H1 (cell line): Measurements from ENCODE around the gene IL16. TPM values are rescaled to one million over a fixed set of nuclear protein-coding genes. Genes with fewer than 3 reads are reported as not detected.

ENCODE experiments used
- CTCF ChIA-PET: fragments of 300-600 bp; sonication (Branson Sonifier 250); formaldehyde crosslinking; loops from one replicate; lab custom pipeline; 2021; ENCODE audit not compliant: partially characterized antibody; lab: Charles Lee
- POLR2A ChIA-PET: fragments of 300-600 bp; sonication (Branson Sonifier 250); formaldehyde crosslinking; loops from one replicate; lab custom pipeline; 2021; ENCODE audit warnings: inconsistent platforms; ENCODE audit not compliant: partially characterized antibody; lab: Charles Lee
- DNase-seq, 2 experiments: peaks; one replicate each; pipeline versions ENCODE4 v3.0.0 to v3.0.0-alpha.2; 2010 to 2022; ENCODE audit warnings: low spot score in 2 of 2, low read depth in 1 of 2, mixed read lengths in 1 of 2
- FAIRE-seq: peaks from 2 replicates; lab custom pipeline; 2011; peaks lifted over from hg19 to GRCh38; lab: Jason Lieb, UNC
- H2AFZ ChIP-seq: 2 replicates; pipeline ENCODE4 v1.8.1; 2012; ENCODE audit warnings: low read length, inconsistent platforms
- H2AK5ac ChIP-seq: 2 replicates; pipeline ENCODE4 v1.6.1; 2013; ENCODE audit warnings: low read depth, low read length
- H2BK120ac ChIP-seq: replicated peaks from 2 replicates; pipeline ENCODE3; 2013; ENCODE audit warnings: low read depth, low read length, inconsistent platforms
- H2BK12ac ChIP-seq: 2 replicates; pipeline ENCODE4 v1.6.1; 2013; ENCODE audit warnings: low read depth, low read length
- H2BK15ac ChIP-seq: 2 replicates; pipeline ENCODE4 v1.6.1; 2013; ENCODE audit warnings: low read length
- H2BK20ac ChIP-seq: 2 replicates; pipeline ENCODE4 v1.6.1; 2013; ENCODE audit warnings: low read length
- H2BK5ac ChIP-seq: 2 replicates; pipeline ENCODE4 v1.6.1; 2013; ENCODE audit warnings: low read depth, low read length
- H3K14ac ChIP-seq: 2 replicates; pipeline ENCODE4 v1.6.1; 2013; ENCODE audit warnings: inconsistent platforms; ENCODE audit not compliant: insufficient read length
- H3K18ac ChIP-seq: 2 replicates; pipeline ENCODE4 v1.6.1; 2013; ENCODE audit warnings: low read length; ENCODE audit errors: extremely low read depth
- H3K23ac ChIP-seq: 2 replicates; pipeline ENCODE4 v1.6.1; 2013; ENCODE audit warnings: inconsistent platforms; ENCODE audit not compliant: insufficient read length
- H3K23me2 ChIP-seq: 2 replicates; pipeline ENCODE4 v1.6.1; 2013; ENCODE audit warnings: low read depth, low read length
- H3K27ac ChIP-seq: 2 replicates; pipeline ENCODE4 v1.6.1; 2011; ENCODE audit warnings: low read depth, low read length, inconsistent platforms
- H3K27me3 ChIP-seq, 4 experiments: replicated peaks in 1 of 4; 1 replicate in 1 of 4; 2 replicates in 3 of 4; pipeline versions ENCODE4 v1.6.1 to v1.8.1; 2011 to 2013; ENCODE audit warnings: low read length in 3 of 4, mild to moderate bottlenecking in 3 of 4, inconsistent platforms in 2 of 4, mixed read lengths in 2 of 4, moderate library complexity in 1 of 4; ENCODE audit not compliant: control insufficient read depth in 3 of 4, insufficient read depth in 3 of 4; ENCODE audit errors: extremely low read depth in 1 of 4
- H3K36me3 ChIP-seq, 4 experiments: 2 replicates each; pipeline versions ENCODE4 v1.6.1 to v1.8.1; 2011 to 2013; ENCODE audit warnings: mild to moderate bottlenecking in 4 of 4, low read length in 3 of 4, moderate library complexity in 2 of 4, control low read depth in 1 of 4, inconsistent platforms in 1 of 4; ENCODE audit not compliant: insufficient read depth in 4 of 4, control insufficient read depth in 2 of 4
- H3K4ac ChIP-seq: replicated peaks from 2 replicates; pipeline ENCODE3; 2013; ENCODE audit warnings: low read length, low read depth, mixed read lengths, inconsistent platforms; ENCODE audit not compliant: insufficient read length
- H3K4me1 ChIP-seq, 4 experiments: replicated peaks in 1 of 4; 1 replicate in 1 of 4; 2 replicates in 3 of 4; pipeline versions ENCODE4 v1.6.1 to v1.8.1; 2011 to 2013; ENCODE audit warnings: low read length in 3 of 4, inconsistent platforms in 2 of 4, mixed read lengths in 1 of 4; ENCODE audit not compliant: insufficient read depth in 4 of 4, control insufficient read depth in 3 of 4
- H3K4me2 ChIP-seq, 2 experiments: 2 replicates each; pipeline versions ENCODE4 v1.6.1 to v1.8.1; 2011 to 2013; ENCODE audit warnings: low read depth in 2 of 2, low read length in 2 of 2, control low read depth in 1 of 2, inconsistent platforms in 1 of 2, mild to moderate bottlenecking in 1 of 2; ENCODE audit not compliant: insufficient read depth in 1 of 2
- H3K4me3 ChIP-seq, 4 experiments: fragments of 200-600, 300-600 bp in 1 of 4; sonication (generic), shearing (Covaris generic), sonication (Bioruptor Twin) in 1 of 4; 2 replicates each; pipeline versions ENCODE4 v1.5.1 to v1.8.1; 2011 to 2016; ENCODE audit warnings: low read length in 4 of 4, low read depth in 3 of 4, control low read depth in 2 of 4, inconsistent platforms in 2 of 4, mild to moderate bottlenecking in 2 of 4, mixed read lengths in 1 of 4, moderate library complexity in 1 of 4; ENCODE audit not compliant: insufficient read depth in 2 of 4; ENCODE audit errors: extremely low read depth in 1 of 4
- H3K56ac ChIP-seq: replicated peaks from 2 replicates; pipeline ENCODE3; 2013; ENCODE audit warnings: low read depth, mild to moderate bottlenecking, mixed read lengths, low read length, inconsistent platforms; ENCODE audit not compliant: insufficient read length
- H3K79me1 ChIP-seq: 2 replicates; pipeline ENCODE4 v1.6.1; 2013; ENCODE audit warnings: low read depth, low read length, control low read depth
- H3K79me2 ChIP-seq, 2 experiments: 2 replicates each; pipeline versions ENCODE4 v1.6.1 to v1.8.1; 2012 to 2013; ENCODE audit warnings: low read length in 2 of 2, mild to moderate bottlenecking in 2 of 2, inconsistent platforms in 1 of 2; ENCODE audit not compliant: insufficient read depth in 2 of 2, control insufficient read depth in 1 of 2
- H3K9ac ChIP-seq, 4 experiments: replicated peaks in 1 of 4; 1 replicate in 1 of 4; 2 replicates in 3 of 4; pipeline versions ENCODE4 v1.6.1 to v1.8.1; 2011 to 2013; ENCODE audit warnings: low read depth in 3 of 4, low read length in 3 of 4, control low read depth in 2 of 4, mild to moderate bottlenecking in 2 of 4, moderate library complexity in 2 of 4, inconsistent platforms in 1 of 4; ENCODE audit errors: extremely low read depth in 1 of 4
- H3K9me3 ChIP-seq, 2 experiments: 2 replicates each; pipeline versions ENCODE4 v1.6.1 to v1.8.1; 2012 to 2013; ENCODE audit warnings: mild to moderate bottlenecking in 2 of 2, moderate library complexity in 2 of 2, control low read depth in 1 of 2, inconsistent platforms in 1 of 2, low read depth in 1 of 2, low read length in 1 of 2, mixed read lengths in 1 of 2; ENCODE audit not compliant: insufficient read depth in 2 of 2
- H4K20me1 ChIP-seq, 2 experiments: replicated peaks in 1 of 2; 2 replicates each; pipeline versions ENCODE3 to v1.8.1; 2011 to 2013; ENCODE audit warnings: inconsistent platforms in 2 of 2, low read length in 2 of 2, mild to moderate bottlenecking in 1 of 2; ENCODE audit not compliant: insufficient read depth in 2 of 2, control insufficient read depth in 1 of 2
- H4K5ac ChIP-seq: 2 replicates; pipeline ENCODE4 v1.6.1; 2013; ENCODE audit warnings: low read length, low read depth, mixed read lengths, inconsistent platforms; ENCODE audit not compliant: insufficient read length
- H4K8ac ChIP-seq: 2 replicates; pipeline ENCODE4 v1.8.0; 2013; ENCODE audit warnings: mild to moderate bottlenecking, moderate library complexity, low read length, inconsistent platforms; ENCODE audit not compliant: insufficient read depth; ENCODE audit errors: extremely low read depth
- H4K91ac ChIP-seq: replicated peaks from 2 replicates; pipeline ENCODE3; 2013; ENCODE audit warnings: low read length, mixed read lengths, inconsistent platforms; ENCODE audit not compliant: insufficient read length
- CTBP2 ChIP-seq: IDR thresholded peaks from 2 replicates; pipeline ENCODE4 v1.7.0; 2011; ENCODE audit warnings: borderline replicate concordance, mild to moderate bottlenecking, moderate library complexity, mixed read lengths, low read length; ENCODE audit not compliant: insufficient read depth, insufficient read length
- SIX5 ChIP-seq: IDR thresholded peaks from 2 replicates; pipeline ENCODE4 v1.6.1; 2011; ENCODE audit warnings: mild to moderate bottlenecking, low read depth, low read length
- TEAD4 ChIP-seq: IDR thresholded peaks from 2 replicates; pipeline ENCODE4 v1.6.1; 2012; ENCODE audit warnings: low read depth, low read length, inconsistent platforms, mixed read lengths
- WGBS, 2 experiments: shearing (Covaris generic) in 1 of 2; methylation state at CpG; one replicate each; pipeline versions ENCODE4 v1.1.6 to v1.1.7; 2013 to 2015; ENCODE audit warnings: low lambda C conversion rate in 2 of 2, mixed read lengths in 2 of 2, inconsistent platforms in 1 of 2, low coverage in 1 of 2, missing lambda C conversion rate in 1 of 2; ENCODE audit not compliant: insufficient replicate concordance in 2 of 2, insufficient coverage in 1 of 2, insufficient read length in 1 of 2; ENCODE audit errors: extremely low coverage in 1 of 2, missing lambda C conversion rate in 1 of 2; 5-methylcytosine and 5-hydroxymethylcytosine counted together
- polyA plus RNA-seq, 7 experiments: library from polyadenylated mRNA; depleted of rRNA in 3 of 7; stranded (reverse) in 5 of 7; unstranded in 2 of 7; fragments of >200 nt in 5 of 7; fragments of 200-250 nt in 2 of 7; gene quantifications; 1 replicate in 5 of 7; 2 replicates in 1 of 7; 4 replicates in 1 of 7; pipeline versions ENCODE4 v1.2.1 to v1.2.3, GENCODE V29; 2011 to 2013; ENCODE audit warnings: missing spikeins in 2 of 7, mixed read lengths in 2 of 7
- total RNA-seq: library from RNA; stranded (reverse); fragmentation: NEBNext Ultra II Directional; extraction: Animal tissue kit (Norgen Biotek cat#: 25700); gene quantifications from 2 replicates; pipeline ENCODE4 v1.2.1, GENCODE V29; 2021

Gene IL16
- total and polyA plus RNA-seq, 2 of the 8 experiments (the other 6 are each of a cell fraction or from before 2014, with no cell fraction given): 0.03 to 0.09 TPM

- H2BK20ac ChIP-seq: no peak overlapping the region
- H4K5ac ChIP-seq: no peak overlapping the region
- no peak for DNase-seq
- 91% methylated on average over 2 of the region's 2 CpGs; no CpG with 5 or more reads in 1 of the 2 experiments for WGBS, 2 experiments
- no peak overlapping the region for H2BK5ac ChIP-seq
- ChIA-PET CTCF (interaction anchor here (0.6 to 3.0 kb wide), 6 partner anchors 9 to 1726 kb away, joined by 3 to 19 read pairs (median 4); no protein-coding TSS in a partner anchor), POLR2A (no interaction called here)
- no peak overlapping the region for H3K56ac ChIP-seq
- no peaks in the 10 kb centered on the region for H4K20me1 ChIP-seq
- no peak overlapping the region for H3K4ac ChIP-seq
- H3K79me2 ChIP-seq: no peaks in the 10 kb centered on the region
- no peaks in the 10 kb centered on the region for H3K27me3 ChIP-seq
- no peak overlapping the region for H3K23ac ChIP-seq
- H2BK120ac ChIP-seq: no peak overlapping the region
- H2BK15ac ChIP-seq: no peak overlapping the region
- H3K4me2 ChIP-seq: no peak overlapping the region
- TF ChIP-seq CTBP2: no peak
- TF ChIP-seq TEAD4: no peak
- no peak for TF ChIP-seq SIX5
- H3K23me2 ChIP-seq: no peaks in the 10 kb centered on the region
- no peaks in the 10 kb centered on the region for H3K36me3 ChIP-seq
- H2AK5ac ChIP-seq: no peak overlapping the region
- FAIRE-seq: no peak
- H3K79me1 ChIP-seq: no peaks in the 10 kb centered on the region
- no peak overlapping the region; the same call in 1 of the 2 replicates for H4K8ac ChIP-seq
- H3K27ac ChIP-seq: no peak overlapping the region
- H3K4me1 ChIP-seq: peaks cover 0 to 2% (median 0%) of the 10 kb centered on the region in 4 experiments; a peak in 1 of 7 replicates
- H2BK12ac ChIP-seq: no peak overlapping the region; the same call in 1 of the 2 replicates
- no peak overlapping the region for H2AFZ ChIP-seq
- H3K4me3 ChIP-seq: no peak overlapping the region
- H4K91ac ChIP-seq: no peak overlapping the region
- no peak overlapping the region for H3K9ac ChIP-seq
- H3K14ac ChIP-seq: no peak overlapping the region
- no peak overlapping the region for H3K18ac ChIP-seq
- H3K9me3 ChIP-seq: no peaks in the 10 kb centered on the region
Measured at GRCh38 chr15:81215531-81215930, 18.9 kb downstream of the IL16 start.
